MM.1S (cell line): ENCODE measurements around the gene PPP1R9A.

ENCODE experiments used
- EZH2 ChIP-seq: fragments of 300-600 bp; sonication (generic); optimal IDR thresholded peaks from 2 replicates; pipeline ENCODE3; 2017; ENCODE audit warnings: low read depth, mild to moderate bottlenecking, antibody characterized with exemption, low read length, mixed read lengths
- TF ChIP-seq, protein P1 (sequence below): fragments of 300-600 bp; sonication (generic); IDR thresholded peaks from 2 replicates; pipeline ENCODE4 v1.5.1; 2016; ENCODE audit warnings: antibody characterized with exemption, low read length, mixed read lengths

DNA sequence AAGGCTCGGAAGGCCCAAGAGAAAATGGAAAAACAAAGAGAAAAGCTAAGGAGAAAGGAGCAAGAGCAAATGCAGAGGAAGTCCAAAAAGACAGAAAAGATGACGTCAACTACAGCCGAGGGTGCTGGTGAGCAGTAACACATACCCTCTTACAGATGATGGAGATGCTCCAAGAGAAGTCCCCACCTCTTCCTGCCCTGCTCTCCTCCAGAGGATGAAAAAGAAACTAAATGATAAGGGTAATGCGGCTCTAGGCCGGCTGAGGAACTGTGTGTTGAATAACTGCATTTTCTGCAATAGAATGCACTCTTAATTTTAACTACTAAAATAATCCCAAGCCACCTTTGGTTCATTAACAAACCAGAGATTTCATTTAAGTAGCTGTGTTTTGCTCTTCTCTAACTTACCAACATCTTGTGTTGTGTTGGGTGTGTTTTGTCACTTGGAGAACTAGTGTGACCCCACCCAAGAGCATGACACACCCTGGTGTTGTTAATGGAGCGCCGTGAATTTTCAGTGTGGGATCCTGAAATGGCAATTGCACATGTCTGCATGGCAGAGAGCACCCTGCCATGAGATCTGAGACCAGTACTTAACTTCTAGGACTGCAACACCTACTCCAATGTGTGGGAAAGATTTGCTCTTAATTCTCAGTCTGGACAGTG lies 382.9 kb downstream of the PPP1R9A start:
- TF ChIP-seq, protein P1, sequence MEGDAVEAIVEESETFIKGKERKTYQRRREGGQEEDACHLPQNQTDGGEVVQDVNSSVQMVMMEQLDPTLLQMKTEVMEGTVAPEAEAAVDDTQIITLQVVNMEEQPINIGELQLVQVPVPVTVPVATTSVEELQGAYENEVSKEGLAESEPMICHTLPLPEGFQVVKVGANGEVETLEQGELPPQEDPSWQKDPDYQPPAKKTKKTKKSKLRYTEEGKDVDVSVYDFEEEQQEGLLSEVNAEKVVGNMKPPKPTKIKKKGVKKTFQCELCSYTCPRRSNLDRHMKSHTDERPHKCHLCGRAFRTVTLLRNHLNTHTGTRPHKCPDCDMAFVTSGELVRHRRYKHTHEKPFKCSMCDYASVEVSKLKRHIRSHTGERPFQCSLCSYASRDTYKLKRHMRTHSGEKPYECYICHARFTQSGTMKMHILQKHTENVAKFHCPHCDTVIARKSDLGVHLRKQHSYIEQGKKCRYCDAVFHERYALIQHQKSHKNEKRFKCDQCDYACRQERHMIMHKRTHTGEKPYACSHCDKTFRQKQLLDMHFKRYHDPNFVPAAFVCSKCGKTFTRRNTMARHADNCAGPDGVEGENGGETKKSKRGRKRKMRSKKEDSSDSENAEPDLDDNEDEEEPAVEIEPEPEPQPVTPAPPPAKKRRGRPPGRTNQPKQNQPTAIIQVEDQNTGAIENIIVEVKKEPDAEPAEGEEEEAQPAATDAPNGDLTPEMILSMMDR = no peak
- no peak for TF ChIP-seq EZH2
